ENCODE measurements around the gene DHCR24.

DHCR24 gene

GRCh38 chr1:54842206-54842915, 44.6 kb downstream of the DHCR24 start:
- no peak for DNase-seq

- DNase-seq = no peak
Measured at GRCh38 chr1:54839824-54840223, 47.2 kb downstream of the DHCR24 start.

DNA sequence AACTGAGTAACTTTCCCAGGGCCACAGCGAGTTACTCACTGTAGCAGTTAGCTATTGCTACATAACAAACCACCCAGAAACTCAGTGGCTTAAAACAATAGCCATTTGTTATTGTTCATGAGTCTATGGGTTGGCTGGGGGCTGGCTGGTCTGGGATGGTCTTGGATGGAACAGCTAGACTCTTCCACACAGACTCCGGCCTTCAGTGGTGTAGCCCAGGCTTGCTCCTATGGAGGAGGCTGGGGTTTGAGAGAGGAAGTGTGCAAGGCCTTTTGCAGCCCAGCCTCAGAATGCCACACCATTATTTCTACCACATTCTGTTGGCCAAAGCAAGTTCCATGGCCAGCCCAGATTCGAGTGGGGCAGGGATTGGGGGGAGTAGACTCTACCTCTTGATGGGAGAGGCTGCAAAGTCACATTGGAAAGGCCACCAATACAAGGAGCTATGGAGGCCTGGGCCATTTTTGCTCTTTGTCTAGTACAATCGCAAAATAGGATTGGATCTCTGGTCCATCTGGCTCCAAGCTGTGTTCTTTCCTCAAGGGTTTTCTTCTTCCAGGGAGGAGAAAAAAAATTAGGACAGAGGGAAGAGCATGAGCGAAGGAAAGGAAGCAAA, 48.3 kb downstream of the DHCR24 start:
- no peak for DNase-seq

DNA sequence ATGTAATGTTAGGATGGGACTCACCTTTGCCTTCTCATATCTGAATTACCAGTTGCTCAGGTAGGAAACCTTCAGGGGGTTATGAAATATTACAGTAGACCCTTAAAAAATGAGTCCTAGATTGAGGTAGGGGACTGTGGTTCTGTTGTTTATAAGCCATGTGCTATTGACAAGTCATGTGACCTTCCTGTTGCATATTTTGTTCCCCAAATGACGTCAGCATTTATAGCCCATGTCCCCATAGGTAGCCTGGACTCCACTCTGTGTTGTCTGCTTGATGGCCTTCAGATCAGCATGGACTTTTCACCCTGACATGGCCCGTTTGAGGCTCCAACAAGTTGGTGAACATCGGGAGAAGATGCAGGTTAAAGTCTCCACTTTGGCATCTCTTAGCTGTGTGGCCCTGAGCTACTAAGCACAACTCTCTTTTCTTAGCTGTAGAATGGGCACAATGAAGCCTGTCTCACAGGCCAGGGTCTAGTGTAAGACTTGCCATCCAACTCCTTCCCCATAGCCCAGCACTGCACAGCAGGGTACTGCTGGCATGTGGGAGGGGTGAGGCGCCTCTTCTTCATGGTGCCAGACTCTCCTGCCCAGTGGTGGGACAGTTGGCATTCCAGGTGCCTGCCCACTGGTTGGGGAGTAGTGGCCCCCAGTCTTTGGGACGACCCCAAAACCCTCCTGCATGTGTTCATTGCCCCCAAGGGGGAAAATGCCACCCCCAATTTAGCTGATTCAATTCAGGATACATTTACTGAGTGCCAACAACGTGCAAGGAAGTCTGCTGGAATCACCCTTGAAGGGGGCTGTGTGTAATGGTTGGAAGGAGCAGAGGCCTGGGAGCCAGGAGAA, 49.8 kb downstream of the DHCR24 start:
- no peak for DNase-seq

DNA sequence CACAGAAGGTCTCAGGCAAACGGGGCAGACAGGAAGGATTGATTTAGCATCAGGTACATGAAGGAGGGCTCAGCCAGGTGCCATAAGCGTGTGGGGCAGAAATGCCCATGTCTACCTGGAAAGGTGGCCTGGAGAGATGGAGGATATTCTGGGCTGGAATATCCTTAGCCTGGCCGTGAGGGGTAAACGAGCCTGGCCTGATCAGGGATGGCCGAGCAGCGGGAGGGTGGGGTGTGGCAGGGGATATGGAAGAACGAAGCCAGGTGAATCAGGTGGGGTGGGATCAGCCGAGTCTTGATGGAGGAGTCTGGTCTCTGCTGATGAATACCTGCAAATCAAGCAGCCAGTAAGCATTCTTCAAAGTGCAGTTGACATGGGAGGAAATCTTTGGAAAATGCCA, 50.4 kb downstream of the DHCR24 start:
- DNase-seq = no peak

DNA sequence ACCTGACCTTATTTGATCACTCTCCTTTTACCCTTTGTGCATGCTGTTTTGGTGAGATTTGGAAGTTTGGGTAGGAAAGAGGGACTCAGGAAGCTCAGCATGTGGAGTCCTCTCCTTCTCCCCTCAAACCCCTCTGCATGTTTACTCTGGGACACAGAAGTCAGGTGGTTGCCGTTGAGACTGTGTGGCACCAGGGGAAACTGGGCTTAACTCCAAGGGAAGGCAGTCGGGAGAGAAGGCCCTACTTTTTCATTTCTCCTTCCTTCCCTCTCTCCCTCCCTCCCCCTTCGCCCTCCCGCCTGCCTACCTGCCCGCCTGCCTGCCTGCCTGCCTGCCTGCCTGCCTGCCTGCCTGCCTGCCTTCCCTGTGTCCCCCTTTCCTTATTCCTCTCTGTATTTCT, 51.0 kb downstream of the DHCR24 start:
- DNase-seq = no peak

GRCh38 chr1:54835131-54835898, 51.7 kb downstream of the DHCR24 start:
- no peak for DNase-seq

- no peak for DNase-seq
Measured at GRCh38 chr1:54834007-54834541, 52.9 kb downstream of the DHCR24 start.

DNA sequence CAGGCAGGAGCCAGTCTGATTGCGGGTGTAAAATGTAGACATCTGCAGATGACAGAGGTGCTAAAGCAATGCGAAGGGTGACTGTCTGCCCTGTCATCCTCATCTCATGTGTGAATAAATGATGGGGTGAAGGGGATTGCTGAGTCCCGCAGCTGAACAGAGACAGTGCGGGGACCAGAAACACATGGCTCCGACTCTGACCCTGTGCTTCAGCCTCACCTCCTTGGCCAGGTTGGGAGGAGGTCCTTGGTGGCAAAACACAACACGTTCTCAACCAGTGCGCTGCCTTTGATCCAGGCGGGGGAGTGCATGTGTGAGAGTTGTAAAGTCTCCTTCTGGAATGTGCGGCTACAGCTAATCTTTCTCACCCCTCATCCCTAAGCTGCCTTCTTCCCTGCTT, 53.9 kb downstream of the DHCR24 start:
- DNase-seq = no peak

GRCh38 chr1:54826226-54826816, 60.7 kb downstream of the DHCR24 start:
- no peak for DNase-seq

- DNase-seq = no peak
Measured at GRCh38 chr1:54825696-54826095, 61.3 kb downstream of the DHCR24 start.

GRCh38 chr1:54823670-54824069, 63.3 kb downstream of the DHCR24 start:
- no peak for DNase-seq

DNA sequence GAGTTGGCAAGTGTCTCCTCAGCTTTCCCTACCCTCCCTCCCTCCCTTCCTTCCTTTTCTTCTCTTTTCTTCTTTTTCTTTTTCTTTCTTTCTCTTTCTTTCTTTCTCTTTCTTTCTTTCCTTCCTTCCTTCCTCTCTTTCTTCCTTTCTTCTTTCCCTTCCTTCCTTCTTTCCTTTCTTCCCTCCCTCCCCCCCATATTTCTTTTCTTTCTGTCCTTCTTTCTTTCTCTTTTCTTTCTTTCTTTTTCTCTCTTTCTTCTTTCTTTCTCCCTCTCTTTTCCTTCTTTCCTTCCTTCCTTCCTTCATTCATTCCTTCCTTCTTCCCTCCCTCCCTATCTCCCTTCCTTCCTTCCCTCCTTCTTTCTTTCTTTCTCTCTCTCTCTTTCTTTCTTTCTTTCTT, 67.3 kb downstream of the DHCR24 start:
- no peak for DNase-seq

DNA sequence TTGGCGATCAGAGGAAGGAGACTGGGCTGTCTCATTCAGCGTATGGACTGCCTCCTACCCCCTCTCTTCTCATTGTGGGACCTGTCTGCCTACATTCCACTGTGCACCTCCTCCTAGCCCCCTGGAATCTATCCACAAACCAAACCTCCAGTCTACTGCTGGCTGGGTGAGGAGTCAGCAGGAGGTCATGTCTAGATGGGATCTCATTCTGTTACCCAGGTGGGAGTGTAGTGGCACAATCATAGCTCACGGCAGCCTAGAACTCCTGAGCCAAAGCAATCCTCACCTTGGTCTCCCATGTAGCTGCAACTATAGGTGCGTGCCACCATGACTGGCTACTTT, 67.8 kb downstream of the DHCR24 start:
- no peak for DNase-seq

GRCh38 chr1:54818461-54819194, 68.4 kb downstream of the DHCR24 start:
- DNase-seq = no peak

- DNase-seq = no peak
Measured at GRCh38 chr1:54816951-54817350, 70.0 kb downstream of the DHCR24 start.

DNA sequence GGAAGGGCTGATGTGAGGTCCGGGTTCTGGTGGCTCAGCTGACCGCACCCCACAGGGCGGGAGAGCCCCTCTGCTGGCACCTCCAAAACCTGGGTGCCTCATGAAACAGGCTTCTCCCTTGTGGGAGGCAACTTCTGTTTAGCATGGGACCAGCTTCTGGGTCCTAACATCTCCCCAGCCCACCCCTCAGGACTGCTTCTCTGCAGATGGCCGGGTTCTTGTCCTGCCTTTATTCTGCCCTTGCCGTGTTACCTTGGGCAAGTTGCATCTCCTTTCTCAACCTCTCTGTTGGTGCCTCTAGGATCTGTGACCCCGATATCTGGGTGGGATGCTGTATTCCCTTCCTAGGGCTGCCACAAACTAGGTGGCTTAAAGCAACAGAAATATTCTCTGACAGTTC, 70.9 kb downstream of the DHCR24 start:
- no peak for DNase-seq

DNA sequence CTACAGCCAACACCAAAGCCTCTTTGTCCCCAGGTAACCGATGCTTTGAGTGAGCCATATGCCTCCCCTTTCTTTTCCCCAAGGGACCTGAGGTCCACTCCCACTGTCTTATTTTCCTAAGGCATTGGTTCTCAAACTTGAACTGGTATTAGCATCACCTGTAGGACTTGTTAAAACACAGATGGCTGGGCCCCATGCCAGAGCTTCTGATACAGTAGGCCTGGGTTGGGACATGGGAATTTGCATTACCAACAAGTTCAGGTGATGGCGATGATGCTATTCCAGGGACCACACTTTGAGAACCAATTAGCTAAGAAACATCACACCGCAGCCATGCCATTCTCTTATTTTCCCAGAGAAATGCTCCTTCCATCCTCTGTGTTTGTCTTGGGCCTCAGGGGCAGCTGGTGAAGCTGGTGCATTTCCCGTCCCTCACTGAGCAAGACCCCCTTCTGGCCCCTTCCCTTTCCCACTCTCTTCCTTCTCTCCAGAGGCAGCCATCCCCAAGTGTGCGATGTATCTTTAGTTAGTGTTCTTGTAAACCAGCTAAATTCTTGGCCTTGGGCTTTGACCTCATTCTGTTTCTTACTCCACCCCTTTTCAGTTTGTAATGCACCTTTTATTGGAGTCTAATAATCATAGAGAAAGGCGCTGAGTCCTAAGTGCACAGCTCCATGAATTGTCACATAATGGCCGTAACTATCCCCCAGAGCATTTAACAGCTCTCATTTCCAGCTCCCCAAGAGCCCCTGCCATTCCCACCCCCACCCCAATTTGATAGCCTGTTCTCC, 71.7 kb downstream of the DHCR24 start:
- DNase-seq = no peak

DNA sequence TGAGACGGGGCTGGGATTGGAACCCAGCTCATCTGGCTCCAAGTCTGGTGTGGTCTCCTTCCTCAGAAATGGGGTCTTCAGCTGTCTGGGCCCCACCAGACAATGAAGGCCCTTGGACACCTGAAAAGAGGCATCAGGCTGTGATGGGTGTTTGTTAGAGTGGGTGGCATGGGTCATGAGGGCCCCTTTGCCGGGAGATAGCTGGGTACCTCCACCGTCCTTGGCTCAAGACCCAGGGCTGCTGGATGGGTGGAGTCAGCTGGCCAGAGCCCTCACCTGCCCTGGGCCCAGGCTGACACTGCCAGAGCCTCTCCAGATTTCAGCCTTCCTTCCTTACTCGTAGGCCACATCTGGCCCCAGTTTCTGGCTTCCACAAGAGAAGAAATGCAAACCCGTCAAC, 72.4 kb downstream of the DHCR24 start:
- no peak for DNase-seq

- DNase-seq = no peak
Measured at GRCh38 chr1:54814126-54814498, 72.9 kb downstream of the DHCR24 start.

DNA sequence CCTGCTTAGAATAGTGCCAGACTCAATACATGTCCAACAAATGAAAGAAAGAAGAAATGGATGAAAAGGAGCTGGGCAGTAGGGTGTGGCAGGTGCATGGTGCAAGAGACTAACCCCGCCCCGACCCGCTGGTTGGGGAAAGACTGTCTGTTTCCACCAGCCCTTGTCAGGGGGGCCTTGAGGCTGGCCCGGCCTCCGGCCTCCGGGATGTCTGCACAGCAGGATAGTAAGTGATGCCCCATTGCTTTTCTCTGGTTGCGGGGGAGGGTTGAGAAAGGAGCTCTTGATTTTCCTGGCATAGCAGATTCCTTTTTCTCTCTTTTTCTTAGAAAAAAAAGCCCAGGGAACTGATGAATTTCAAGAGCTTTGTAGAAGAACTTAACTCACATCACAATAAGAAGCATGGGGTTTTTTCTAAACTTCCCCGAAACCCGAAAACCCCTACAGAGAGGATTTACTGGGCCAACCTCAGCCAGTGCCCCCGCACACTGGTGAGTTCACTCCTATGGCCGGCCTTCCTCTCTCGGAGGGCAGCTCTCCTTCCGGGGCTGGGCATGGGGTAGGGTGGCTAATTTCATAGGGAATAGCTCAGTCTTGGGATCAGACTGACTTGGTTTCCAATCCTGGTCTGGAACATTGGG, 73.4 kb downstream of the DHCR24 start:
- no peak for DNase-seq

All from activated CD4-positive, alpha-beta T cell treated with anti-CD3 and anti-CD28 coated beads, Interleukin-2, amount 50 U/mL, for 4 hours (primary cell).